Measurements from ENCODE around the gene HOXA5.

HOXA5 gene

GRCh38 chr7:27143023-27143949 is at the start of gene HOXA5:
Gene HOXA5 (minus strand): TSS chr7:27143681. CDS start chr7:27143607, 74 bp downstream.
- no peak for DNase-seq

- DNase-seq: no peak
Observed at GRCh38 chr7:27192546-27193334, 49.3 kb upstream of the HOXA5 start.

- no peak for DNase-seq
Observed at GRCh38 chr7:27191833-27192545, 48.5 kb upstream of the HOXA5 start.

- DNase-seq: no peak
Observed at GRCh38 chr7:27191161-27191731, 47.8 kb upstream of the HOXA5 start.

GRCh38 chr7:27189997-27190748 is 46.7 kb upstream of the HOXA5 start:
- no peak for DNase-seq

- no peak for DNase-seq
Observed at GRCh38 chr7:27189295-27189996, 46.0 kb upstream of the HOXA5 start.

- DNase-seq: no peak
Observed at GRCh38 chr7:27188386-27189294, 45.2 kb upstream of the HOXA5 start.

GRCh38 chr7:27187475-27188385 is 44.2 kb upstream of the HOXA5 start:
- no peak for DNase-seq

GRCh38 chr7:27186668-27187474 is 43.4 kb upstream of the HOXA5 start:
- DNase-seq: no peak

- no peak for DNase-seq
Observed at GRCh38 chr7:27185854-27186667, 42.6 kb upstream of the HOXA5 start.

GRCh38 chr7:27185013-27185853 is 41.8 kb upstream of the HOXA5 start, which contains the start of gene HOXA11:
Gene HOXA11 (minus strand): TSS chr7:27185232. CDS start chr7:27185144, 88 bp downstream.
- no peak for DNase-seq

- DNase-seq: no peak
Observed at GRCh38 chr7:27184337-27185012, 41.0 kb upstream of the HOXA5 start.

GRCh38 chr7:27183682-27184336 is 40.3 kb upstream of the HOXA5 start:
- DNase-seq: no peak

All from amygdala (tissue), 56 donors.